A204.1 (cell line): ENCODE measurements around the gene FPR2.
"Not testable (repeated sequence)": the region's sequence is repeated elsewhere in the genome, so short reads cannot be mapped to it uniquely, and the experiment has no call there.

Source experiments
- FAIRE-seq: peaks from 2 replicates; lab custom pipeline; 2012; peaks lifted over from hg19 to GRCh38; lab: Jason Lieb, UNC

The FPR2 gene

GRCh38 chr19:51740356-51740755 lies 20.6 kb upstream of the FPR2 start:
- no peak for FAIRE-seq

- no peak for FAIRE-seq
Measured at GRCh38 chr19:51742789-51743188, 18.2 kb upstream of the FPR2 start.

- FAIRE-seq: no peak
Measured at GRCh38 chr19:51743405-51743804, 17.6 kb upstream of the FPR2 start.

- FAIRE-seq: no peak
Measured at GRCh38 chr19:51746731-51747130, 14.2 kb upstream of the FPR2 start.

- FAIRE-seq: no peak
Measured at GRCh38 chr19:51749979-51750378, 11.0 kb upstream of the FPR2 start.

- FAIRE-seq: no peak
Measured at GRCh38 chr19:51750400-51751094, 10.4 kb upstream of the FPR2 start.

GRCh38 chr19:51751655-51752054 lies 9.3 kb upstream of the FPR2 start, which contains the start of gene FPR1:
Gene FPR1, minus strand, starts transcription at chr19:51751878. Its CDS starts 4,884 bp downstream, at chr19:51746994.
- no peak for FAIRE-seq

- no peak for FAIRE-seq
Measured at GRCh38 chr19:51754109-51754508, 6.9 kb upstream of the FPR2 start.

- FAIRE-seq: no peak
Measured at GRCh38 chr19:51754770-51755169, 6.2 kb upstream of the FPR2 start.

GRCh38 chr19:51755571-51755970 lies 5.4 kb upstream of the FPR2 start:
- no peak for FAIRE-seq

- no peak for FAIRE-seq
Measured at GRCh38 chr19:51761696-51762095, 716 bp downstream of the FPR2 start.

GRCh38 chr19:51765086-51765485 lies 4.1 kb downstream of the FPR2 start:
- no peak for FAIRE-seq

- no peak for FAIRE-seq
Measured at GRCh38 chr19:51766461-51766860, 5.5 kb downstream of the FPR2 start.

- no peak for FAIRE-seq
Measured at GRCh38 chr19:51771376-51772130, 10.6 kb downstream of the FPR2 start.

GRCh38 chr19:51772977-51773376 lies 12.0 kb downstream of the FPR2 start:
- FAIRE-seq: no peak

GRCh38 chr19:51776561-51776960 lies 15.6 kb downstream of the FPR2 start:
- FAIRE-seq: not testable (repeated sequence)

- peak; percentile 68 for FAIRE-seq
Measured at GRCh38 chr19:51777570-51778462, 16.8 kb downstream of the FPR2 start.

GRCh38 chr19:51779181-51779580 lies 18.2 kb downstream of the FPR2 start:
- FAIRE-seq: no peak

- FAIRE-seq: no peak
Measured at GRCh38 chr19:51779703-51780102, 18.7 kb downstream of the FPR2 start.

- no peak for FAIRE-seq
Measured at GRCh38 chr19:51780270-51780669, 19.3 kb downstream of the FPR2 start.

- no peak for FAIRE-seq
Measured at GRCh38 chr19:51781999-51782398, 21.0 kb downstream of the FPR2 start.

GRCh38 chr19:51783372-51783771 lies 22.4 kb downstream of the FPR2 start:
- FAIRE-seq: no peak
